ENCODE data around the gene SNX20.

SNX20 gene

DNA sequence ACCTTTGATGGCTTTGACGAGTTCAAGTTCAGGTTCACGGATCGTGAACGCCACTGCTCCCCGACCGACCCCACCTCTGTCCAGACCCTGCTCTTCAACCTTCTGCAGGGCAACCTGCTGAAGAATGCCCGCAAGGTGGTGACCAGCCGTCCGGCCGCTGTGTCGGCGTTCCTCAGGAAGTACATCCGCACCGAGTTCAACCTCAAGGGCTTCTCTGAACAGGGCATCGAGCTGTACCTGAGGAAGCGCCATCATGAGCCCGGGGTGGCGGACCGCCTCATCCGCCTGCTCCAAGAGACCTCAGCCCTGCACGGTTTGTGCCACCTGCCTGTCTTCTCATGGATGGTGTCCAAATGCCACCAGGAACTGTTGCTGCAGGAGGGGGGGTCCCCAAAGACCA, 29.9 kb upstream of the SNX20 start:
- DNase-seq (ENCODE audit: insufficient read length, low spot score) (no peak), FAIRE-seq (no peak)
- no peak for TF ChIP-seq CTCF (IDR thresholded peaks at IDR 0.05; ENCODE audit: insufficient read depth, missing control alignments)

GRCh38 chr16:50709980-50710379, 28.9 kb upstream of the SNX20 start:
- DNase-seq (ENCODE audit: insufficient read length, low spot score) (no peak), FAIRE-seq (no peak)
- no peak for TF ChIP-seq CTCF (IDR thresholded peaks at IDR 0.05; ENCODE audit: insufficient read depth, missing control alignments)

DNA sequence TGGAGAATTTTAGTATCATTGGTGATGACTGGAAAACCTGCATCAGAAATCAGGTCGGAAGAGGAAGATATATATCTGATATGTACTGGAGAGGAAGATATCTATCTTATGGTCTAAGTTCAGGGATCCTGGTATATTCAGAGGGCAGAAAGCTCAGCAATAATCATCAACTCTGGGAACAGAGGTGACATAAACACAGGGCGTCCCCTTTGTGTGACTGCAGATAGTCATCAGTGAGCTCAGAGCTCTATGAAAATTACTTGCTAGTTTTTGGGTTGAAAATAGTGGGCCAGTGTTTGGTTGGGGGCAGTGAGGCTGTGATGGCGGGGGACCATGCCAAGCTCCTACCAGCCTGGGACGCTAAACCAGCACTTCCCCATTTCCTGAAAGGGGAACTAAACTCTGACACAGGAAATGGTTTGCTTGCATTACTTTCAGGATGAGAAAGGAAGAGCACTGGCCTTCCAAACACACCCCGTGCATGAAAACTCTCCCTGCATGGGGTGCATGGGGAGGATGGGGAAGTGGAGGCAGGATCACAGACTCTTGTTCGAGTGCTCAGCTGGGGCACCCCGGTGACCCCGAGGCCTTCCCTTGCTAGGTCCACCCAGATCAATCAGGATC, 28.1 kb upstream of the SNX20 start:
- TF ChIP-seq CTCF (IDR thresholded peaks at IDR 0.05; ENCODE audit: insufficient read depth, missing control alignments) = no peak
- DNase-seq (ENCODE audit: insufficient read length, low spot score) (no peak), FAIRE-seq (no peak)

- DNase-seq (ENCODE audit: insufficient read length, low spot score) (no peak), FAIRE-seq (no peak)
- TF ChIP-seq CTCF (IDR thresholded peaks at IDR 0.05; ENCODE audit: insufficient read depth, missing control alignments) = no peak
Observed at GRCh38 chr16:50708373-50709060, 27.4 kb upstream of the SNX20 start.

DNA sequence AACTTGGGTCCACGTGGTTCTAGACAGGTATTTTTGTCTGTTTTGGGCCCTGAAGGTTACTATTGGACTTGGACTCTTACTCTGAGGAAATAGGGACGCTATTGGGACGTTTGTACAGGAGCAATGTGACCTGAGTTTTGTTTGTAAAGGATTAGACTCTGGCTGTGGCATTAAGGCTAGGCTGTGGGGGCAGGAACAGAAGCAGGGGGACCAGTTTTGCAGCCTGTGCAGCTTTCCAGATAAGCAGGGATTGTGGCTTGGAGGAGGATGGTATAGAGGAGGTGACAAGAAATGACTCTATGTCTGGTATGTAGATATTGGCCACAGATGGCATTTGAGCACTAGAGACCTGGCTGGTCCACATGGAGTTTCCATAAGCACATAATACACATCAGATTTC, 25.1 kb upstream of the SNX20 start:
- FAIRE-seq (no peak), DNase-seq (ENCODE audit: insufficient read length, low spot score) (no peak)
- no peak for TF ChIP-seq CTCF (IDR thresholded peaks at IDR 0.05; ENCODE audit: insufficient read depth, missing control alignments)

DNA sequence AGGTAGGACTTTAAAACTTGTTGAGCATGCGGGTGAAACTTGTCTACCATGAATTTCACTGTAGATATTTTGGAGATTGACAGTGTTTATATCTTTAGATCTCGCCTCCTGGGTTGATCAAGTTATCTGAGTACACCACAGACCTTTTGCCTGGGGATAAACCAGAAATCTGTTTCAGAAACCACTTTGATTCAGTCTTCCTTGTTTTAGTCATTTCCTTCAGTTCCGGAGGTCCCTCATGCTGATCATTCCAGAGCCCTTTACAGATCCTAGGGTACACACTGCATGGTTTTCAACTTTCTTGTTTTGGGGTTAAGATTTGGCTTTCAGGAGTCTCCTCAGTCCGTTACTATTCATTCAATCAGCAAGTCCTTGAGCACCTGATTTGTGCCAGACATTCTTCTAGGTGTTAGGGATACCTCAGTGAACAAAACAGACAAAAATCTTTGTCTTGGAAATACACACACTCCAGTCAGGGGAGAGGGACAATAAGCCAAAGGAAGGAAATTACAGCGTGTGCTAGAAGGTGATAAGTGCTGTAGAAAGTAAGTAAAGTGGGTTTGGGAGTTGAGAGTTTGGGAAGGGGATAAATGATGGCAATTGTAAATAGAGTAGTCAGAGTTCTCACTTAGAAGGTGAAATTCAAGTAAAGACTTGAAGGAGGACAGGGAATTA, 24.5 kb upstream of the SNX20 start:
- FAIRE-seq (no peak), DNase-seq (ENCODE audit: insufficient read length, low spot score) (no peak)
- no peak for TF ChIP-seq CTCF (IDR thresholded peaks at IDR 0.05; ENCODE audit: insufficient read depth, missing control alignments)

- no peak for TF ChIP-seq CTCF (IDR thresholded peaks at IDR 0.05; ENCODE audit: insufficient read depth, missing control alignments)
- DNase-seq (ENCODE audit: insufficient read length, low spot score) (no peak), FAIRE-seq (no peak)
Observed at GRCh38 chr16:50704245-50704644, 23.1 kb upstream of the SNX20 start.
